GM12878 (cell line): ENCODE data around the gene DCP1B. TPM values are rescaled to one million over a fixed set of nuclear protein-coding genes. Genes with fewer than 3 reads are reported as not detected.

Source experiments
- ATAC-seq: fragments of 200-7000 bp; cut with Tn5 transposase; 3 replicates; pipeline ENCODE4 v1.9.1; 2020; ENCODE audit warnings: mild to moderate bottlenecking, moderate library complexity
- BruUV-seq: library from RNA; stranded (reverse); fragments of 400-500 nt; replicated peaks from 2 replicates; lab custom pipeline; 2021; lab: Mats Ljungman, UMichigan
- CTCF ChIA-PET: fragments of 300-600 bp; sonication (Branson Sonifier 250); formaldehyde crosslinking; extraction: SDS; loops from one replicate; lab custom pipeline; 2021; ENCODE audit warnings: inconsistent platforms; lab: Yijun Ruan, JAX
- POLR2A ChIA-PET: fragments of 350-600 bp; formaldehyde crosslinking; extraction: SDS; loops from one replicate; lab custom pipeline; 2021; ENCODE audit warnings: inconsistent platforms; lab: Charles Lee
- RAD21 ChIA-PET: fragments of 300-600 bp; sonication (Branson Sonifier 250); formaldehyde crosslinking; loops from one replicate; lab custom pipeline; 2023; ENCODE audit warnings: antibody characterized with exemption; ENCODE audit not compliant: unreplicated experiment; lab: Charles Lee
- SMC1A ChIA-PET: fragments of 300-600 bp; sonication (Branson Sonifier 250); formaldehyde crosslinking; loops from one replicate; lab custom pipeline; 2023; ENCODE audit not compliant: unreplicated experiment, uncharacterized antibody; lab: Charles Lee
- DNase-seq: peaks from one replicate; pipeline ENCODE4 v3.0.0-alpha.2; 2011; ENCODE audit warnings: low read depth, low spot score
- FAIRE-seq: peaks from 3 replicates; lab custom pipeline; 2011; peaks lifted over from hg19 to GRCh38; lab: Jason Lieb, UNC
- H2AFZ ChIP-seq: 2 replicates; pipeline ENCODE4 v1.6.0; 2011; ENCODE audit warnings: low read depth, low read length, control low read depth; ENCODE audit not compliant: control insufficient read depth
- H3K27ac ChIP-seq: 2 replicates; pipeline ENCODE4 v1.5.1; 2011; ENCODE audit warnings: control low read depth; ENCODE audit not compliant: control insufficient read depth, insufficient read depth
- H3K27me3 ChIP-seq, 2 experiments: replicated peaks in 1 of 2; 2 replicates each; pipeline versions ENCODE4 v1.6.0 to v1.6.1; 2011; ENCODE audit warnings: low read length in 1 of 2; ENCODE audit not compliant: control insufficient read depth in 2 of 2, insufficient read depth in 2 of 2
- H3K36me3 ChIP-seq, 2 experiments: 2 replicates each; pipeline ENCODE4 v1.5.1; 2011; ENCODE audit warnings: low read length in 1 of 2; ENCODE audit not compliant: control insufficient read depth in 2 of 2, insufficient read depth in 2 of 2
- H3K4me1 ChIP-seq: 2 replicates; pipeline ENCODE4 v1.6.1; 2011; ENCODE audit warnings: mild to moderate bottlenecking, low read length, moderate library complexity, mixed read lengths; ENCODE audit not compliant: control insufficient read depth, insufficient read depth
- H3K4me2 ChIP-seq: 2 replicates; pipeline ENCODE4 v1.6.0; 2011; ENCODE audit warnings: control low read depth; ENCODE audit not compliant: control insufficient read depth, insufficient read depth
- H3K4me3 ChIP-seq: fragments of 200-600 bp; sonication (generic); 2 replicates; pipeline ENCODE4 v1.5.1; 2016
- H3K79me2 ChIP-seq: 2 replicates; pipeline ENCODE4 v1.6.0; 2011; ENCODE audit warnings: low read length; ENCODE audit not compliant: control insufficient read depth, insufficient read depth
- H3K9ac ChIP-seq: 2 replicates; pipeline ENCODE4 v1.8.0; 2011; ENCODE audit warnings: low read length, control low read depth, mixed read lengths; ENCODE audit not compliant: control insufficient read depth, insufficient read depth
- H3K9me3 ChIP-seq: replicated peaks from 3 replicates; pipeline ENCODE4 v1.5.1; 2011; ENCODE audit warnings: mild to moderate bottlenecking, low read length; ENCODE audit not compliant: control insufficient read depth, insufficient read depth
- H4K20me1 ChIP-seq: 2 replicates; pipeline ENCODE4 v1.6.0; 2011; ENCODE audit not compliant: control insufficient read depth, insufficient read depth
- BCL11A ChIP-seq: IDR thresholded peaks from 2 replicates; pipeline ENCODE4 v1.6.1; 2011; ENCODE audit warnings: low read depth, low read length
- CHD4 ChIP-seq: fragments of 200-600 bp; sonication (generic); IDR thresholded peaks from 2 replicates; pipeline ENCODE4 v1.6.1; 2016; ENCODE audit warnings: mild to moderate bottlenecking
- EP300 ChIP-seq, 2 experiments: fragments of 150-350 bp in 1 of 2; IDR thresholded peaks; 2 replicates each; pipeline ENCODE4 v1.6.1; 2011 to 2012; ENCODE audit warnings: low read depth in 2 of 2, low read length in 2 of 2, borderline replicate concordance in 1 of 2, improper control_type of control experiment in 1 of 2, inconsistent platforms in 1 of 2; ENCODE audit not compliant: control insufficient read depth in 1 of 2
- HDAC2 ChIP-seq: fragments of 200-600 bp; sonication (generic); IDR thresholded peaks from 2 replicates; pipeline ENCODE4 v1.6.1; 2017
- MEF2A ChIP-seq: IDR thresholded peaks from 2 replicates; pipeline ENCODE4 v1.6.1; 2011; ENCODE audit warnings: low read depth, mild to moderate bottlenecking, low read length, moderate library complexity; ENCODE audit not compliant: insufficient read depth
- MYB ChIP-seq: fragments of 150-350 bp; IDR thresholded peaks from 2 replicates; pipeline ENCODE4 v1.6.1; 2014; ENCODE audit warnings: mild to moderate bottlenecking, low read depth, low read length, borderline replicate concordance
- RFX5 ChIP-seq: IDR thresholded peaks from 2 replicates; pipeline ENCODE4 v1.6.1; 2011; ENCODE audit warnings: low read depth, low read length, improper control_type of control experiment
- SIN3A ChIP-seq: IDR thresholded peaks from 2 replicates; pipeline ENCODE4 v1.6.1; 2012; ENCODE audit warnings: low read depth, low read length, improper control_type of control experiment
- SIX5 ChIP-seq: IDR thresholded peaks from 2 replicates; pipeline ENCODE4 v1.6.1; 2011; ENCODE audit warnings: mild to moderate bottlenecking, low read depth, low read length, moderate library complexity; ENCODE audit not compliant: severe bottlenecking
- SUZ12 ChIP-seq: fragments of 200-600 bp; sonication (generic); IDR thresholded peaks from one replicate; pipeline ENCODE4 v1.6.1; 2018; ENCODE audit warnings: antibody characterized with exemption, mild to moderate bottlenecking; ENCODE audit not compliant: unreplicated experiment
- YY1 ChIP-seq: IDR thresholded peaks from 2 replicates; pipeline ENCODE4 v1.6.1; 2011; ENCODE audit warnings: low read depth, mild to moderate bottlenecking, low read length
- WGBS: methylation state at CpG from one replicate; pipeline ENCODE4 v1.1.6; 2016; ENCODE audit warnings: low lambda C conversion rate; ENCODE audit not compliant: insufficient replicate concordance, insufficient coverage; ENCODE audit errors: missing lambda C conversion rate; 5-methylcytosine and 5-hydroxymethylcytosine counted together
- in situ Hi-C: fragments of 300-500 bp; cut with MboI; formaldehyde crosslinking; loops from 9 replicates; pipeline ENCODE4 v1.14.3; 2018; ENCODE audit warnings: mixed read lengths
- intact Hi-C: fragments of 100-400 bp; cut with micrococcal nuclease; formaldehyde crosslinking; loops from one replicate; pipeline ENCODE4 v1.14.2; 2022; ENCODE audit not compliant: unreplicated experiment
- polyA plus RNA-seq, 11 experiments: library from polyadenylated mRNA; depleted of rRNA in 4 of 11; unstranded in 6 of 11; stranded (reverse) in 5 of 11; fragments of >200 nt; fragmentation: Nextera tagmentation in 4 of 11; fragmentation: Illumina TruSeq in 1 of 11; extraction: Ambion mirVana in 4 of 11; extraction: Trizol in 1 of 11; gene quantifications; 1 replicate in 1 of 11; 2 replicates in 10 of 11; pipeline versions ENCODE4 v1.2.1 to v1.2.3, GENCODE V29; 2011 to 2016; ENCODE audit warnings: inconsistent platforms in 2 of 11, missing spikeins in 2 of 11, low read depth in 1 of 11
- total RNA-seq, 4 experiments: library from RNA; depleted of rRNA in 3 of 4; stranded (reverse); fragments of >200 nt in 3 of 4; fragmentation: Illumina TruSeq in 1 of 4; extraction: Trizol in 1 of 4; gene quantifications; 2 replicates each; pipeline versions ENCODE4 v1.2.1 to v1.2.3, GENCODE V29; 2013 to 2021
- TF ChIP-seq, protein P1 (sequence below): IDR thresholded peaks from 2 replicates; pipeline ENCODE4 v1.6.1; 2012; ENCODE audit warnings: low read depth, low read length, improper control_type of control experiment

DCP1B gene
- total and polyA plus RNA-seq, 10 of the 15 experiments (the other 5 are each of a cell fraction or from before 2014, with no cell fraction given) = 1.3 to 23.4 (median 15.3) TPM

DNA sequence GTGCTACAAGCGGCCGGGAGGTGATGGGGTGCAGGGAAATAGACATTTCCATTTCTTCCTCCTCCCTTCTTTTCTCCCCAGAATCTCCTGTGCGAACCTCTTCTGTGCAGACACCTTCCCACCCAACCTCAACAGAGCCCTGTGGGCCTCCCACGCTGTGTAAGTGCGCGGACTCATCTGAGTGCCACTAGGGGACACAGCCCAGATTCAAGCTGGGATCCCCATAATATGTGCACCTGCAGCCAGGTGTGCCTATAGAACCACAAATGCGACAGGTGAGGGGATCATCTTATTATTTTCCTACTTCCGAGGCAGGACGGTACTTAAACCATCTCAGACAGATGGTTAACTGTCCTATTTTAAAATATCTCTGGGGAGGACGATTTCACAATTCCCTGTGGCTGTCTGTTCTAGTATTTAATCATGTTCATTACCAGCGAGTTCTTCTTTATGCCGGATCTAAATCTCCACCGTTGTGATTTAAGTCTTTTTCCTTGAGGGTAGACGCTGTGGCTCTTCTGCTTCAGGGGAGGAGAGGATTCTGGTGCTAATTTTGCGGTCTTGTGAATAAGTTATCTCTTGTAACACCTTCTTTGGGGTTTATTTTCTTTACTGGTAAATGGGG, 31.3 kb upstream of the DCP1B start:
- SMC1A ChIA-PET = interaction anchor here (1.2 to 5.4 kb wide), 3 partner anchors 83 to 240 kb away, joined by 3 to 27 read pairs (median 6); no protein-coding TSS in a partner anchor
- in situ Hi-C loops = no loop called here

More for the DNA sequence above, 31.3 kb upstream of the DCP1B start:
- CTCF ChIA-PET = interaction anchor here (0.6 to 2.0 kb wide), 6 partner anchors 8 to 253 kb away, joined by 3 to 9 read pairs (median 4); no protein-coding TSS in a partner anchor
- Histone ChIP-seq H2AFZ (no peak overlapping the region), H3K9ac (no peak overlapping the region), H3K9me3 (no peaks in the 10 kb centered on the region), H3K27ac (no peak overlapping the region), H3K79me2 (no peaks in the 10 kb centered on the region), H3K36me3 (no peaks in the 10 kb centered on the region), H3K4me3 (peak overlapping the region; percentile 34; the same call in 1 of the 2 replicates), H3K27me3 (peaks cover 3 to 6% of the 10 kb centered on the region in 2 experiments), H3K4me2 (peak overlapping the region; percentile 86), H4K20me1 (no peaks in the 10 kb centered on the region), H3K4me1 (0 out of 2 replicates have a peak, but pooled peaks cover 3% of the 10 kb centered on the region)
- POLR2A ChIA-PET = interaction anchor here (1.1 kb wide), 1 partner anchor 96 kb away, joined by 4 read pairs; no protein-coding TSS in a partner anchor
- RAD21 ChIA-PET = interaction anchor here (0.7 to 1.5 kb wide), 2 partner anchors 95 kb away, joined by 4 to 6 read pairs; no protein-coding TSS in a partner anchor
- WGBS = 30% methylated on average over 15 of the region's 15 CpGs
- intact Hi-C loops = loop anchor here (2.0 to 5.0 kb wide), 2 partner anchors 93 to 239 kb away; no protein-coding TSS in a partner anchor
- ATAC-seq (no peak), DNase-seq (no peak), FAIRE-seq (no peak)
- no TSS peak for BruUV-seq
- no peak for TF ChIP-seq MEF2A
- TF ChIP-seq SIN3A = no peak
- no peak for TF ChIP-seq CHD4
- TF ChIP-seq YY1 = no peak
- no peak for TF ChIP-seq HDAC2
- TF ChIP-seq EP300 (IDR thresholded peaks at IDR 0.05; ENCODE audit: borderline replicate concordance in 1 of 2, control insufficient read depth in 1 of 2, low read depth in 2 of 2, low read length in 2 of 2) = no peak
- TF ChIP-seq SUZ12 = no peak
- no peak for TF ChIP-seq SIX5
- no peak for TF ChIP-seq MYB
- TF ChIP-seq BCL11A = no peak
- TF ChIP-seq, protein P1, sequence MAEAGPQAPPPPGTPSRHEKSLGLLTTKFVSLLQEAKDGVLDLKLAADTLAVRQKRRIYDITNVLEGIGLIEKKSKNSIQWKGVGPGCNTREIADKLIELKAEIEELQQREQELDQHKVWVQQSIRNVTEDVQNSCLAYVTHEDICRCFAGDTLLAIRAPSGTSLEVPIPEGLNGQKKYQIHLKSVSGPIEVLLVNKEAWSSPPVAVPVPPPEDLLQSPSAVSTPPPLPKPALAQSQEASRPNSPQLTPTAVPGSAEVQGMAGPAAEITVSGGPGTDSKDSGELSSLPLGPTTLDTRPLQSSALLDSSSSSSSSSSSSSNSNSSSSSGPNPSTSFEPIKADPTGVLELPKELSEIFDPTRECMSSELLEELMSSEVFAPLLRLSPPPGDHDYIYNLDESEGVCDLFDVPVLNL = no peak
- no peak for TF ChIP-seq RFX5
